OCI-LY3 (cell line): Measurements from ENCODE around the gene PTGES3L.
A peak's percentile ranks its signal among the peaks of the same experiment; 100 is the strongest.

Source experiments
- H2AFZ ChIP-seq: fragments of 200-600, 300-600 bp; shearing (Covaris generic); 2 replicates; pipeline ENCODE4 v1.6.0; 2014; ENCODE audit warnings: antibody characterized with exemption, low read depth, low read length
- H3K27ac ChIP-seq: fragments of 200-600, 300-600 bp; sonication (generic); 2 replicates; pipeline ENCODE4 v1.5.1; 2014; ENCODE audit warnings: mild to moderate bottlenecking, low read length, moderate library complexity, mixed read lengths
- H3K27me3 ChIP-seq: fragments of 200-600, 300-600 bp; sonication (generic); 2 replicates; pipeline ENCODE4 v1.6.1; 2014; ENCODE audit warnings: low read depth, low read length, mixed read lengths
- H3K36me3 ChIP-seq: fragments of 200-600, 300-600 bp; sonication (generic); replicated peaks from 2 replicates; pipeline ENCODE3; 2014; ENCODE audit warnings: low read depth, low read length, mixed read lengths
- H3K4me1 ChIP-seq: fragments of 300-600, 200-600 bp; sonication (generic); 2 replicates; pipeline ENCODE4 v1.6.1; 2014; ENCODE audit warnings: low read length, mixed read lengths
- H3K4me2 ChIP-seq: fragments of 200-600, 300-600 bp; sonication (generic); 2 replicates; pipeline ENCODE4 v1.6.1; 2014; ENCODE audit warnings: low read length, mixed read lengths
- H3K4me3 ChIP-seq: fragments of 300-600, 200-600 bp; sonication (generic); 2 replicates; pipeline ENCODE4 v1.5.1; 2014; ENCODE audit warnings: antibody characterized with exemption, mild to moderate bottlenecking, low read length, moderate library complexity
- H3K79me2 ChIP-seq: fragments of 300-600, 200-600 bp; shearing (Covaris generic); 2 replicates; pipeline ENCODE4 v1.6.1; 2014; ENCODE audit warnings: mild to moderate bottlenecking, low read length, mixed read lengths
- H3K9ac ChIP-seq: fragments of 300-600, 200-600 bp; shearing (Covaris generic); 2 replicates; pipeline ENCODE4 v1.6.0; 2014; ENCODE audit warnings: mild to moderate bottlenecking, low read length, moderate library complexity
- H3K9me3 ChIP-seq: fragments of 200-600, 300-600 bp; shearing (Covaris generic); 2 replicates; pipeline ENCODE4 v1.6.1; 2014; ENCODE audit warnings: low read length, mixed read lengths; ENCODE audit not compliant: insufficient read depth
- H4K20me1 ChIP-seq: fragments of 200-600, 300-600 bp; sonication (generic); 2 replicates; pipeline ENCODE4 v1.6.1; 2016; ENCODE audit warnings: low read length, mixed read lengths; ENCODE audit not compliant: insufficient read depth
- EZH2phosphoT487 ChIP-seq: fragments of 200-600 bp; shearing (Covaris generic); IDR thresholded peaks from 2 replicates; pipeline ENCODE4 v1.6.1; 2018; ENCODE audit warnings: antibody characterized with exemption, mixed run types, low read depth
- TF ChIP-seq, protein P1 (sequence below): fragments of 200-600, 300-600 bp; sonication (generic); IDR thresholded peaks from 2 replicates; pipeline ENCODE4 v1.5.1; 2014; ENCODE audit warnings: antibody characterized with exemption, low read length, low read depth

Gene PTGES3L

DNA sequence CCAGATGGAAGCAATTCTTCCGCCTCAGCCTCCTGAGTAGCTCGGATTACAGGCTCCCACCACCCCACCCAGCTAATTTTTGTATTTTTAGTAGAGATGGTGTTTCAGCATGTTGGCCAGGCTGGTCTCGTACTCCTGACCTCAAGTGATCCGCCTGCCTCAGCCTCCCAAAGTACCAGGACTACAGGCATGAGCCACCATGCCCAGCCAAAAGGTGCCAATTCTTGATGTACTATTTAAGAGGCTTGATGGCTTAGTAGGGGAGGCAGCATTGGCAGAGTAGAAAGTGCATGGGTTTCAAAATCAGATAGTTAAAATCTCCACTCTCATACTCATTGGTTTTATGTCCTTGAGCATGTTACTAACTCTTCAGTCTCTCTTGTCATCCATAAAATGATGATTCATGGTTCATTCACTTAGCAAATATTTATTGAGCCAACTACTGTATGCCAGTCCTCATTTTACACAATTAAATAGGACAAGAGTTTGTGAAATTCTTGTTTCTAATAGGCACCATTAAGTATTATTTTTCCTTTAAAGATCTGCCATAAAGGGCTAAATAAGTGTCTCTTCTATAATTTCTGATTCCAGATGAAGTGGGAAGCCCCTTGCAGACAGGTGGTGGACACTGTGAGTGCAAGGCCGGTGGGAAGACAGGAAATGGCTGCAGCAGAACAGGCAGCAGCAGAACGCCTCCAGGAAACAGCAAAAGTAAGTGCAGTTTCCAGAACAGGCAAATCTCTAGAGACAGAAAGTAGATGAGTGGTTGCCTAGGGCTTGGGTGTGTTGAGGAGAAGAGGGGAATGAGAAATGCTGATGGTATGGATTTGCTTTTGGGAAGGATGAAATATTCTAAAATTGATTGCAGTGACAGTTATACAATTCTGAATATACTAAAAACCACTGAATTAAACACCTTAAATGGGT lies 10.1 kb upstream of the PTGES3L start:
- Histone ChIP-seq H3K79me2 (peaks cover 18% of the 10 kb centered on the region), H3K27ac (no peak overlapping the region), H4K20me1 (no peaks in the 10 kb centered on the region), H3K9ac (no peak overlapping the region), H3K27me3 (no peaks in the 10 kb centered on the region), H3K4me1 (peaks cover 15% of the 10 kb centered on the region), H3K36me3 (peaks cover 61% of the 10 kb centered on the region), H3K9me3 (no peaks in the 10 kb centered on the region), H3K4me3 (no peak overlapping the region), H3K4me2 (no peak overlapping the region), H2AFZ (no peak overlapping the region)
- no peak for TF ChIP-seq EZH2phosphoT487
- TF ChIP-seq, protein P1, sequence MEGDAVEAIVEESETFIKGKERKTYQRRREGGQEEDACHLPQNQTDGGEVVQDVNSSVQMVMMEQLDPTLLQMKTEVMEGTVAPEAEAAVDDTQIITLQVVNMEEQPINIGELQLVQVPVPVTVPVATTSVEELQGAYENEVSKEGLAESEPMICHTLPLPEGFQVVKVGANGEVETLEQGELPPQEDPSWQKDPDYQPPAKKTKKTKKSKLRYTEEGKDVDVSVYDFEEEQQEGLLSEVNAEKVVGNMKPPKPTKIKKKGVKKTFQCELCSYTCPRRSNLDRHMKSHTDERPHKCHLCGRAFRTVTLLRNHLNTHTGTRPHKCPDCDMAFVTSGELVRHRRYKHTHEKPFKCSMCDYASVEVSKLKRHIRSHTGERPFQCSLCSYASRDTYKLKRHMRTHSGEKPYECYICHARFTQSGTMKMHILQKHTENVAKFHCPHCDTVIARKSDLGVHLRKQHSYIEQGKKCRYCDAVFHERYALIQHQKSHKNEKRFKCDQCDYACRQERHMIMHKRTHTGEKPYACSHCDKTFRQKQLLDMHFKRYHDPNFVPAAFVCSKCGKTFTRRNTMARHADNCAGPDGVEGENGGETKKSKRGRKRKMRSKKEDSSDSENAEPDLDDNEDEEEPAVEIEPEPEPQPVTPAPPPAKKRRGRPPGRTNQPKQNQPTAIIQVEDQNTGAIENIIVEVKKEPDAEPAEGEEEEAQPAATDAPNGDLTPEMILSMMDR, result no peak

GRCh38 chr17:42989141-42989540 lies 9.3 kb upstream of the PTGES3L start:
- TF ChIP-seq, protein P1, result no peak
- no peak for TF ChIP-seq EZH2phosphoT487
- peaks cover 24% of the 10 kb centered on the region for H3K4me1 ChIP-seq
- no peaks in the 10 kb centered on the region for H3K9me3 ChIP-seq
- no peak overlapping the region for H3K4me3 ChIP-seq
- H2AFZ ChIP-seq, result no peak overlapping the region
- peaks cover 58% of the 10 kb centered on the region for H3K36me3 ChIP-seq
- H3K79me2 ChIP-seq, result peaks cover 24% of the 10 kb centered on the region
- no peak overlapping the region for H3K9ac ChIP-seq
- no peaks in the 10 kb centered on the region for H4K20me1 ChIP-seq
- H3K27me3 ChIP-seq, result no peaks in the 10 kb centered on the region
- H3K4me2 ChIP-seq, result no peak overlapping the region
- H3K27ac ChIP-seq, result no peak overlapping the region

DNA sequence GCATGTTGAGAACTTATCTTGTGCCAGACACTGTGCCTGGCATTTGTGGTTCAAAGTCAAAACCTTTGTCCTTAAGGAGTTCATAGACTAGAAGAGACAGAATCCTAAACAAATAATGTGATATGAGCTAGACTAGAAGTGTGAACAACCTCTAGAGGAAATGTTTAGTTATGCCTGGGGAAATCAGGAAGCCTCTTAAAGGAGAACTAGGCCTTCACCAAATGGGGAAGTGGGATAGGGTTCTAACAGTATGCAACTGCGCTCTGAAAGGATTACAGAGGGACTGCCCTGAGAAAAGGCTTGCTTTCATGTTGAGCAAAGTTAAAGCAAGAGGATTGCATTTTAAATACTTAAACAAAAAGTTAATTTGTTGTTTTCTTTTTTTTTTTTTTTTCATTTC lies 5.3 kb upstream of the PTGES3L start:
- Histone ChIP-seq H3K27ac (peak overlapping the region; percentile 91), H3K9ac (peak overlapping the region; percentile 63), H3K4me1 (peaks cover 39% of the 10 kb centered on the region), H3K9me3 (no peaks in the 10 kb centered on the region), H3K36me3 (peaks cover 39% of the 10 kb centered on the region), H3K27me3 (no peaks in the 10 kb centered on the region), H2AFZ (no peak overlapping the region), H3K4me3 (peak overlapping the region; percentile 57), H3K79me2 (peaks cover 59% of the 10 kb centered on the region), H4K20me1 (peaks cover 5% of the 10 kb centered on the region; the same call in 1 of the 2 replicates), H3K4me2 (peak overlapping the region; percentile 81)
- TF ChIP-seq, protein P1, result no peak
- no peak for TF ChIP-seq EZH2phosphoT487

DNA sequence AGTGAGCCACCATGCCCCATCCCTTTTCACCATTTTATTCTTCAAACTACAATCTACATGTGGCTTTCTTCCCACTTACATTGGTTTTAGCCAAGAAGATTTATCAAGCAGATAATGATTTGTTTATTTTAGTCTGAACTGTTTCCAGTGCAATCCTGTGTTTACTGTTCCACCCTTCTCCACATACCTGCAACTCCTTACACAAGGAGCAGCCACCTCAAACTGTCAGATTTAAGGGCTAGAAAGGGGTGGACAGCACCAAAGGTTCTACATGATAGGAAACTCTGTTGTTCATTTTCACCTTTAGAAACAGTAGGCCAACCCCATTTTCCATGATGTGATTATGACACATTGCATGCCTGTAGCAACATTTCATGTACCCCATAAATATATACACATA lies 2.4 kb upstream of the PTGES3L start:
- peaks cover 67% of the 10 kb centered on the region for H3K79me2 ChIP-seq
- no peak overlapping the region for H3K9ac ChIP-seq
- no peaks in the 10 kb centered on the region for H3K9me3 ChIP-seq
- peaks cover 48% of the 10 kb centered on the region for H3K4me1 ChIP-seq
- H3K36me3 ChIP-seq, result peaks cover 22% of the 10 kb centered on the region
- no peaks in the 10 kb centered on the region for H3K27me3 ChIP-seq
- H3K27ac ChIP-seq, result no peak overlapping the region
- no peak overlapping the region; the same call in 1 of the 2 replicates for H3K4me3 ChIP-seq
- H2AFZ ChIP-seq, result no peak overlapping the region
- peak overlapping the region; percentile 98 for H3K4me2 ChIP-seq
- TF ChIP-seq, protein P1, result no peak
- TF ChIP-seq EZH2phosphoT487, result no peak
- H4K20me1 ChIP-seq, result peaks cover 5% of the 10 kb centered on the region; the same call in 1 of the 2 replicates
